Hindlimb muscle (tissue), 1 donor: ENCODE measurements around the gene MOCS3. TPM values are rescaled to one million over a fixed set of nuclear protein-coding genes. Genes with fewer than 3 reads are reported as not detected.

Experiments used
- DNase-seq: peaks from one replicate; pipeline ENCODE4 v3.0.0-alpha.2; 2013
- polyA plus RNA-seq: library from polyadenylated mRNA; unstranded; fragments of 120-200 nt; gene quantifications from one replicate; pipeline ENCODE4 v1.2.1, GENCODE V29; 2013; ENCODE audit not compliant: insufficient read length

The MOCS3 gene
- polyA plus RNA-seq: 3.3 TPM

GRCh38 chr20:50958615-50959542 lies at the start of gene MOCS3:
MOCS3 (plus strand) TSS chr20:50958818; CDS start chr20:50958843, 25 bp downstream.
- peak; percentile 91 for DNase-seq

- DNase-seq: no peak
Observed at GRCh38 chr20:50909413-50909812, 49.2 kb upstream of the MOCS3 start.

GRCh38 chr20:50911030-50911429 lies 47.6 kb upstream of the MOCS3 start:
- DNase-seq: no peak

- DNase-seq: no peak
Observed at GRCh38 chr20:50911716-50912115, 46.9 kb upstream of the MOCS3 start.

GRCh38 chr20:50913690-50914375 lies 44.8 kb upstream of the MOCS3 start:
- DNase-seq: no peak

GRCh38 chr20:50915424-50915823 lies 43.2 kb upstream of the MOCS3 start:
- no peak for DNase-seq

GRCh38 chr20:50916257-50916656 lies 42.4 kb upstream of the MOCS3 start:
- DNase-seq: no peak

- no peak for DNase-seq
Observed at GRCh38 chr20:50916934-50917333, 41.7 kb upstream of the MOCS3 start.

GRCh38 chr20:50918403-50918802 lies 40.2 kb upstream of the MOCS3 start:
- DNase-seq: no peak

GRCh38 chr20:50919567-50919966 lies 39.1 kb upstream of the MOCS3 start:
- DNase-seq: no peak

GRCh38 chr20:50920997-50921396 lies 37.6 kb upstream of the MOCS3 start:
- no peak for DNase-seq

GRCh38 chr20:50921803-50922501 lies 36.7 kb upstream of the MOCS3 start:
- DNase-seq: no peak

- DNase-seq: no peak
Observed at GRCh38 chr20:50924261-50924920, 34.2 kb upstream of the MOCS3 start.

- no peak for DNase-seq
Observed at GRCh38 chr20:50926530-50926929, 32.1 kb upstream of the MOCS3 start.

- DNase-seq: no peak
Observed at GRCh38 chr20:50928469-50928868, 30.1 kb upstream of the MOCS3 start.

GRCh38 chr20:50929299-50930138 lies 29.1 kb upstream of the MOCS3 start:
- peak; percentile 89 for DNase-seq

GRCh38 chr20:50930139-50930975 lies 28.3 kb upstream of the MOCS3 start:
- peak; percentile 26 for DNase-seq

GRCh38 chr20:50930976-50931305 lies 27.7 kb upstream of the MOCS3 start:
- DNase-seq: no peak

- DNase-seq: peak; percentile 94
Observed at GRCh38 chr20:50931306-50932015, 27.2 kb upstream of the MOCS3 start, which contains the start of gene ADNP. ADNP (minus strand) TSS chr20:50931437; CDS start chr20:50903996, 27,441 bp downstream.

- DNase-seq: no peak
Observed at GRCh38 chr20:50932016-50932485, 26.6 kb upstream of the MOCS3 start.
